Measurements from ENCODE around the gene GTF2I.
"Not testable (repeated sequence)": the region's sequence is repeated elsewhere in the genome, so short reads cannot be mapped to it uniquely, and the experiment has no call there.

DNA sequence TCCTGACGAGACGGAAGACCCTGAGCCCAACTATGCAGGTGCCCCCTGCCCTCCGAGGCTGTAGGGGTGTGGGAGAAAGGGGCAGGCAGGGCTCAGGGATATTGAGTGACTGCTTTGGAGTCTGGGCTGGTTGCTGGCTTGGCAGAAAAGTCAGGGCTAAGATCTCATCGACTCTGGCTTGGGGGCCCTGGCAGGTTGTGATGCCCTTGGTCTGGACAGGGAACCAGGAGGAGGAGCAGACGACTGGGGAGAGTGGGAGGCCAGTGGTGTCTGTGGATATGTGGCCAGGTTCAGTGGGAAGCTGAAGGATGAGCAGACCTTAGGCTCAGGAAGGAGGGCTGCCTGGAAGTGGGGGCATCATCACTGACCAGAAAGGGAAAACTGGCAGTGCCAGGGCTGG is 126.1 kb downstream of the GTF2I start:
- TF ChIP-seq, protein P1, sequence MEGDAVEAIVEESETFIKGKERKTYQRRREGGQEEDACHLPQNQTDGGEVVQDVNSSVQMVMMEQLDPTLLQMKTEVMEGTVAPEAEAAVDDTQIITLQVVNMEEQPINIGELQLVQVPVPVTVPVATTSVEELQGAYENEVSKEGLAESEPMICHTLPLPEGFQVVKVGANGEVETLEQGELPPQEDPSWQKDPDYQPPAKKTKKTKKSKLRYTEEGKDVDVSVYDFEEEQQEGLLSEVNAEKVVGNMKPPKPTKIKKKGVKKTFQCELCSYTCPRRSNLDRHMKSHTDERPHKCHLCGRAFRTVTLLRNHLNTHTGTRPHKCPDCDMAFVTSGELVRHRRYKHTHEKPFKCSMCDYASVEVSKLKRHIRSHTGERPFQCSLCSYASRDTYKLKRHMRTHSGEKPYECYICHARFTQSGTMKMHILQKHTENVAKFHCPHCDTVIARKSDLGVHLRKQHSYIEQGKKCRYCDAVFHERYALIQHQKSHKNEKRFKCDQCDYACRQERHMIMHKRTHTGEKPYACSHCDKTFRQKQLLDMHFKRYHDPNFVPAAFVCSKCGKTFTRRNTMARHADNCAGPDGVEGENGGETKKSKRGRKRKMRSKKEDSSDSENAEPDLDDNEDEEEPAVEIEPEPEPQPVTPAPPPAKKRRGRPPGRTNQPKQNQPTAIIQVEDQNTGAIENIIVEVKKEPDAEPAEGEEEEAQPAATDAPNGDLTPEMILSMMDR (IDR thresholded peaks at IDR 0.05): not testable (repeated sequence)
- TF ChIP-seq POLR2A (IDR thresholded peaks at IDR 0.05): not testable (repeated sequence)

Data from lower leg skin (tissue), 3 donors.